PFSK-1 (cell line): ENCODE results near the gene APEX1.

Experiments used
- FOXP2 ChIP-seq: optimal IDR thresholded peaks from 2 replicates; pipeline ENCODE3; 2011; ENCODE audit warnings: borderline replicate concordance, control low read depth, inconsistent platforms; ENCODE audit not compliant: insufficient read depth; ENCODE audit errors: extremely low read length, extremely low read depth
- POLR2AphosphoS5 ChIP-seq: IDR thresholded peaks from 2 replicates; pipeline ENCODE4 v1.6.1; 2012; ENCODE audit warnings: low read depth, mild to moderate bottlenecking, control low read depth, low read length, moderate library complexity
- SIN3A ChIP-seq: IDR thresholded peaks from 2 replicates; pipeline ENCODE4 v1.6.1; 2012; ENCODE audit warnings: mild to moderate bottlenecking, low read length, moderate library complexity, borderline replicate concordance; ENCODE audit not compliant: insufficient read depth
- TAF1 ChIP-seq: IDR thresholded peaks from 2 replicates; pipeline ENCODE4 v1.6.1; 2012; ENCODE audit warnings: low read length, control low read depth, borderline replicate concordance; ENCODE audit not compliant: insufficient read depth
- TF ChIP-seq, protein P1 (sequence below), 2 experiments: IDR thresholded peaks; 2 replicates each; pipeline versions ENCODE4 v1.6.1 to v1.8.0; 2011 to 2012; ENCODE audit warnings: low read depth in 2 of 2, low read length in 2 of 2, control low read depth in 1 of 2, inconsistent platforms in 1 of 2, mild to moderate bottlenecking in 1 of 2, moderate library complexity in 1 of 2; ENCODE audit not compliant: insufficient read depth in 1 of 2

APEX1 gene

GRCh38 chr14:20428010-20428365 lies 27.0 kb upstream of the APEX1 start:
- TF ChIP-seq POLR2AphosphoS5 (no peak), TAF1 (no peak), FOXP2 (no peak), SIN3A (no peak)
- TF ChIP-seq, protein P1, sequence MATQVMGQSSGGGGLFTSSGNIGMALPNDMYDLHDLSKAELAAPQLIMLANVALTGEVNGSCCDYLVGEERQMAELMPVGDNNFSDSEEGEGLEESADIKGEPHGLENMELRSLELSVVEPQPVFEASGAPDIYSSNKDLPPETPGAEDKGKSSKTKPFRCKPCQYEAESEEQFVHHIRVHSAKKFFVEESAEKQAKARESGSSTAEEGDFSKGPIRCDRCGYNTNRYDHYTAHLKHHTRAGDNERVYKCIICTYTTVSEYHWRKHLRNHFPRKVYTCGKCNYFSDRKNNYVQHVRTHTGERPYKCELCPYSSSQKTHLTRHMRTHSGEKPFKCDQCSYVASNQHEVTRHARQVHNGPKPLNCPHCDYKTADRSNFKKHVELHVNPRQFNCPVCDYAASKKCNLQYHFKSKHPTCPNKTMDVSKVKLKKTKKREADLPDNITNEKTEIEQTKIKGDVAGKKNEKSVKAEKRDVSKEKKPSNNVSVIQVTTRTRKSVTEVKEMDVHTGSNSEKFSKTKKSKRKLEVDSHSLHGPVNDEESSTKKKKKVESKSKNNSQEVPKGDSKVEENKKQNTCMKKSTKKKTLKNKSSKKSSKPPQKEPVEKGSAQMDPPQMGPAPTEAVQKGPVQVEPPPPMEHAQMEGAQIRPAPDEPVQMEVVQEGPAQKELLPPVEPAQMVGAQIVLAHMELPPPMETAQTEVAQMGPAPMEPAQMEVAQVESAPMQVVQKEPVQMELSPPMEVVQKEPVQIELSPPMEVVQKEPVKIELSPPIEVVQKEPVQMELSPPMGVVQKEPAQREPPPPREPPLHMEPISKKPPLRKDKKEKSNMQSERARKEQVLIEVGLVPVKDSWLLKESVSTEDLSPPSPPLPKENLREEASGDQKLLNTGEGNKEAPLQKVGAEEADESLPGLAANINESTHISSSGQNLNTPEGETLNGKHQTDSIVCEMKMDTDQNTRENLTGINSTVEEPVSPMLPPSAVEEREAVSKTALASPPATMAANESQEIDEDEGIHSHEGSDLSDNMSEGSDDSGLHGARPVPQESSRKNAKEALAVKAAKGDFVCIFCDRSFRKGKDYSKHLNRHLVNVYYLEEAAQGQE (IDR thresholded peaks at IDR 0.05; ENCODE audit: insufficient read depth in 1 of 2, low read depth in 2 of 2, low read length in 2 of 2), result no peak

DNA sequence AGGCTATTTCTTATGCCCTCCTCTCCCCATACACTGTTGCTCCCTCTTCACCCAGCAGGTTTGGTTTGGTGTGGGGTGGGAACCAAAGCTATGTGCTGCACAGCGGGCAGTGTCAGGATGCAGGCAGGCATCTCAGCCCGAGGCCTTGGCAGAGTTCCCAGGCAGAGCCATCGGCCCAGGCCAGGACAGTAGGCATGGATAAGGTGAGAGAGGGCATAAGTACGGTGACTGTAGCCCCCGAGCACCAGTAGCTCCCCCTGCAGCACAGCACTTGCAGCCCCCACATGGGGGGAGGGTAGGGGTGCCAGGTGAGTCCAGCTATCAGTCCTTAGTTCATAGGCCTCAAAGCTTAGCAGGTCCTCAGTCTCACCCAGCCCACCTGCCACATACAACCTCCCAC lies 26.2 kb upstream of the APEX1 start:
- TF ChIP-seq FOXP2 (no peak), TAF1 (no peak), POLR2AphosphoS5 (no peak), SIN3A (no peak)

DNA sequence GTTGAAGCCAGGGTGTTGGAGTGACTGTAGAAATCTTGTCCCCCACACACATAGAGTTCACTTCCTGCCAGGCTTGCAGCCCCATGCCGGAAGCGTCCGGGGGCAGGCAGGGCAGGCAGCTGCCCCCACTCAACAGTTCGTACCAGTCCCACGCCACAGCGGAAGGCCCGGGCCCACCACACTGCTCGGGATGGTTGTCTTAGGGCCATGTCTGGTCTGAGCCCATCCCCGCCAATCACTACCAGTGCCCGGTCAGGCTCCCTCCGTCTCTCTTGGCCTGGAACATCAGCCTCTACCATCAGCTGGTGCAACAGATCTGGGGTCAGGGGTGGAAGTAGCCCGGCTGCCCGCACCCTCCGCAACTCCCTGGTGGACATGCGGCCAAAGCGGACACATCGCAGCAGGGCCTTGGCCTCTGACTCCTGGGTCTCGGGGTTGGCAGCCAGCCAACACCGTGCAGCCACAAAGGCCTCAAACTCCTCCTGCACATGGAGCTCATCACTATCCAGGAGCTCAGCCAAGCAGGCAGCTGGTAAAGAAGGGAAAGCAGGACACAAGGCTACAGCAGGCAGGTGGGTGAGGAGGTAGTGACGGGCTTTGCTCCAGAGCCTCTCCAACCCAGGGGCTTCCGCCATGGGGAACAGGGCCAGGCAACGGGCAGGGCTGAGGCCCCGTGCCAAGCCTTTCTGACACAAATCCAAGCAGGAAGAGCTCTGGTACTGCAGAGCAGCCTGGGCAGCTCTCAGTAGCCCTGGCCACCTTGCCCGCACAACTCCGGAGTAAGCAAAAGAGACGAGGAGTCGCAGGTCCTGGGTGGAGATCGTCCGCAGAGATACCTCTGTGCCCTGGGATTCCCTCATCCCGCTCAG lies 25.0 kb upstream of the APEX1 start:
- TF ChIP-seq TAF1, result no peak
- no peak for TF ChIP-seq SIN3A
- no peak for TF ChIP-seq POLR2AphosphoS5
- TF ChIP-seq FOXP2, result no peak
- TF ChIP-seq, protein P1 (IDR thresholded peaks at IDR 0.05; ENCODE audit: insufficient read depth in 1 of 2, low read depth in 2 of 2, low read length in 2 of 2), result no peak

DNA sequence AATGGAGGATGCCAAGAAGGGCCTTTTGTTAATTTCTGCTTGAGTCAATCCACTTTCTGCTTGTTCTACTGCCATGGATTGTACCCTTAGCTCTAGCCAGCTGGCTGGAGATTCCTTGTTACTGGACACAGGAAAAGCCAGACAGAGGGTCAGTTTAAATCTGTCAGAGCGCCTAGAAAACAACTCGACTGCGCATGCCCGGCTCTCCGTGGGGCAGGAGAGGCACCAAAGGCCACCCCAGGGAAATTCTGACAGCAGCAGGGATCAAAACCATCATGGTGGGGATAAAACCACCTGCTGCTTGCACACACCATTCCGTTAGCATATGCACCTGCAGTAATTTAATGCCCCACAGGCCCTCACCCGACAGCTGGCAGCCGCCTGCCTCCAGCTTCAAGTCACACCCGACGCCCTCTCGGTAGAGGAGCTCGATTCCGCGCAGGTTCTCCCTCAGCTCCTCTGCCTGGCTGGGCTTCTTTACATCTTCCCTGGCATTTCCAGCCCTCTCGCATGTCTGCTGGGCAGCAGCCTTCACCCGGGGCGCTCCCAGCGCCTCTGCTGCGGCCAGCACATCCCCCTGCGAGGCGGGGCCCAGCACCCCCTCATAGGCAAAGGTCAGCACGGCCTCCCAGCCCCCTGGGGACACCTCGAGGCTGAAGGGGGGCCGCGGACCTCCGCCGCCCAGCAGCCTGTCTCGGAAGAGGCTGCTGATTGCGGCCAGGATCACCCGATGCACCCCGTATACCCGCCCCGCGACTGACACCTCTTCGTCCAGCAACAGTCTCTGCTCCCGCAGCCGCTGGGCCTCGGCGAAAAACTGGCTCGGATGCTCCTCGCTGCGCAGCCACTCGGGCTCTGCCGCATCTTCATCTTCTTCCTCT lies 20.1 kb upstream of the APEX1 start:
- TF ChIP-seq POLR2AphosphoS5 (no peak), FOXP2 (no peak), SIN3A (no peak), TAF1 (no peak)
- TF ChIP-seq, protein P1 (IDR thresholded peaks at IDR 0.05; ENCODE audit: insufficient read depth in 1 of 2, low read depth in 2 of 2, low read length in 2 of 2), result no peak

DNA sequence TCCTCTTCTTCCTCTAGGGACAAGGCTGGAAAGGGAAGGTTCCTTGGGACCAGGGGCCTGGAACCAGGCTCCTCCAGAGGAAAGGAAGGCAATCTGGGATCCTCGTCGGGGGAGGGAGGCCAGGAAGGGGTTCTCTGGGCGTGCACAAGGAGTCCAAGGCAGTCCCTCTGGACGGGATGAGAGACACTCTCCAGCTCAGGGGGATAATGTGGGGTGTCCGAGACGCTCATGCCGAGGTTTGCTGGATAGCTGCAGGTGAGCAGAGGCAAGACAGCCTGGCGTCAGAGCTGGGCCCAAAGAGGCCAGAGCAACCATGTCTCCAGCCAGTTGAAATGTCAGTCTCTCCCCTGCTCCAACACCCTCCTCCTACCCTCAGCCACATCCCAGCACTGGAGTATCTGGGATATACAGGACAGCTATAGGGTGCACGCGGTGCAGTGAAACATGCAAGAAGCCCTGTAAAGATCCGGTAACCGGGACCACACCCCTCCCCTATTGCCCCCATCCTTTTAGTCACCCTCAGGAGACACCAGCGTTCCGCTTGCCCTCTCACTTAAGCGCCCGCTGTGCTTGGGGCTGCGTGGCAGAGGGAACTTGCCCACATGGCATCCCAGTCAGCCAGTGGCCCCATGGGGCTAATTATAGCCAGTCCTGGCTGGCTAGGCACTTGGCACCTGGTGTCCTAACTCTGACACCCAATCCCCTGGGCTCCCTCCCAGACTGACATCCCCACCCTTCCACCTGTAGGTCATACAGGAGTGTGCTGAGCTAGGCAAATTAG lies 19.3 kb upstream of the APEX1 start, which contains the start of gene KLHL33:
TSS of gene KLHL33 (minus strand) at position 585 of the 781 bp plus-strand sequence. CDS start at position 230, 355 bp downstream.
- TF ChIP-seq SIN3A (no peak), FOXP2 (no peak), TAF1 (no peak), POLR2AphosphoS5 (no peak)
- TF ChIP-seq, protein P1 (IDR thresholded peaks at IDR 0.05; ENCODE audit: insufficient read depth in 1 of 2, low read depth in 2 of 2, low read length in 2 of 2), result no peak
